Endothelial cell of umbilical vein (primary cell): ENCODE results near the gene DENND4B. TPM values are rescaled to one million over a fixed set of nuclear protein-coding genes. Genes with fewer than 3 reads are reported as not detected.

Experiments
- BruUV-seq: library from RNA; stranded (reverse); fragments of 400-500 nt; replicated peaks from 2 replicates; lab custom pipeline; 2021; lab: Mats Ljungman, UMichigan
- CTCF ChIA-PET: fragments of 300-600, 350-600 bp; sonication (Branson Sonifier 250); formaldehyde crosslinking; loops from one replicate; lab custom pipeline; 2021; ENCODE audit warnings: antibody characterized with exemption, inconsistent platforms; lab: Charles Lee
- POLR2A ChIA-PET: fragments of 300-600, 350-600 bp; sonication (Branson Sonifier 250); formaldehyde crosslinking; loops from one replicate; lab custom pipeline; 2021; ENCODE audit warnings: antibody characterized with exemption, inconsistent platforms; lab: Charles Lee
- DNase-seq: peaks from one replicate; pipeline ENCODE4 v3.0.0-alpha.2; 2011; ENCODE audit warnings: low read depth, low spot score
- FAIRE-seq: peaks from 2 replicates; lab custom pipeline; 2011; peaks lifted over from hg19 to GRCh38; lab: Jason Lieb, UNC
- H2AFZ ChIP-seq: 2 replicates; pipeline ENCODE4 v1.6.0; 2012; ENCODE audit warnings: low read depth, low read length, control low read depth, inconsistent platforms
- H3K27ac ChIP-seq: 2 replicates; pipeline ENCODE4 v1.5.1; 2011; ENCODE audit warnings: low read depth, mild to moderate bottlenecking, control low read depth, low read length, moderate library complexity; ENCODE audit not compliant: insufficient read depth
- H3K27me3 ChIP-seq, 2 experiments: 2 replicates each; pipeline versions ENCODE4 v1.6.0 to v1.6.1; 2011; ENCODE audit warnings: low read length in 2 of 2, mixed read lengths in 1 of 2; ENCODE audit not compliant: control insufficient read depth in 2 of 2, insufficient read depth in 2 of 2
- H3K36me3 ChIP-seq, 2 experiments: 2 replicates in 1 of 2; 3 replicates in 1 of 2; pipeline ENCODE4 v1.5.1; 2011; ENCODE audit warnings: low read length in 2 of 2, mild to moderate bottlenecking in 1 of 2, moderate library complexity in 1 of 2; ENCODE audit not compliant: control insufficient read depth in 2 of 2, insufficient read depth in 2 of 2; ENCODE audit errors: extremely low read depth in 1 of 2
- H3K4me1 ChIP-seq: 3 replicates; pipeline ENCODE4 v1.5.1; 2011; ENCODE audit warnings: mild to moderate bottlenecking, low read length; ENCODE audit not compliant: control insufficient read depth, insufficient read depth; ENCODE audit errors: extremely low read depth
- H3K4me2 ChIP-seq: 2 replicates; pipeline ENCODE4 v1.6.1; 2011; ENCODE audit warnings: low read length, control low read depth, mixed read lengths; ENCODE audit not compliant: insufficient read depth
- H3K4me3 ChIP-seq, 3 experiments: fragments of 200-600 bp in 1 of 3; sonication (generic), shearing (Covaris generic) in 1 of 3; replicated peaks in 1 of 3; 2 replicates each; pipeline ENCODE4 v1.5.1; 2011 to 2016; ENCODE audit warnings: control low read depth in 3 of 3, low read length in 3 of 3, mild to moderate bottlenecking in 2 of 3, inconsistent platforms in 1 of 3, low read depth in 1 of 3, moderate library complexity in 1 of 3; ENCODE audit not compliant: insufficient read depth in 1 of 3
- H3K79me2 ChIP-seq: 2 replicates; pipeline ENCODE4 v1.6.0; 2012; ENCODE audit warnings: low read length, inconsistent platforms; ENCODE audit not compliant: control insufficient read depth, insufficient read depth
- H3K9ac ChIP-seq: replicated peaks from 2 replicates; pipeline ENCODE3; 2011; ENCODE audit warnings: low read length, control low read depth; ENCODE audit not compliant: insufficient read depth; ENCODE audit errors: extremely low read depth
- H3K9me1 ChIP-seq: replicated peaks from 3 replicates; pipeline ENCODE4 v1.6.0; 2011; ENCODE audit warnings: mild to moderate bottlenecking, low read length; ENCODE audit not compliant: control insufficient read depth, insufficient read depth; ENCODE audit errors: extremely low read depth
- H3K9me3 ChIP-seq: replicated peaks from 2 replicates; pipeline ENCODE4 v1.5.1; 2012; ENCODE audit warnings: low read length, inconsistent platforms; ENCODE audit not compliant: control insufficient read depth, insufficient read depth
- H4K20me1 ChIP-seq: replicated peaks from 2 replicates; pipeline ENCODE3; 2011; ENCODE audit warnings: mild to moderate bottlenecking, low read length; ENCODE audit not compliant: control insufficient read depth, insufficient read depth; ENCODE audit errors: extremely low read depth
- FOS ChIP-seq: IDR thresholded peaks from 2 replicates; pipeline ENCODE4 v1.6.1; 2011; ENCODE audit warnings: mild to moderate bottlenecking, low read length, moderate library complexity, borderline replicate concordance; ENCODE audit not compliant: insufficient read depth
- GATA2 ChIP-seq: IDR thresholded peaks from 2 replicates; pipeline ENCODE4 v1.7.0; 2011; ENCODE audit warnings: low read depth, mild to moderate bottlenecking, moderate library complexity, mixed read lengths, low read length; ENCODE audit not compliant: insufficient read length, insufficient read depth
- MYC ChIP-seq: IDR thresholded peaks from one replicate; pipeline ENCODE4 v1.6.1; 2011; ENCODE audit warnings: mild to moderate bottlenecking, low read depth, low read length
- POLR2A ChIP-seq: IDR thresholded peaks from 2 replicates; pipeline ENCODE4 v1.6.1; 2012; ENCODE audit warnings: low read depth, mild to moderate bottlenecking, control low read depth, low read length
- dilution Hi-C: fragments of 300-500 bp; cut with MboI; formaldehyde crosslinking; loops from one replicate; pipeline ENCODE4 v1.15.0; 2019; ENCODE audit warnings: low sequenced_read_pairs; ENCODE audit not compliant: extremely low pct_ligation_motif_present
- intact Hi-C: fragments of 100-400 bp; cut with micrococcal nuclease; formaldehyde crosslinking; loops from one replicate; pipeline ENCODE4 v1.10.0; 2022
- polyA plus RNA-seq, 4 experiments: library from polyadenylated mRNA; depleted of rRNA in 3 of 4; stranded (reverse) in 3 of 4; unstranded in 1 of 4; fragments of >200 nt; gene quantifications; 2 replicates each; pipeline versions ENCODE4 v1.2.1 to v1.2.3, GENCODE V29; 2011 to 2012; ENCODE audit warnings: missing spikeins in 1 of 4
- total RNA-seq: library from RNA; stranded (reverse); gene quantifications from 2 replicates; pipeline ENCODE4 v1.2.3, GENCODE V29; 2021
- TF ChIP-seq, protein P1 (sequence below): IDR thresholded peaks from 2 replicates; pipeline ENCODE4 v1.6.1; 2011; ENCODE audit not compliant: insufficient read depth, insufficient read length
- TF ChIP-seq, protein P2 (sequence below), 2 donors: IDR thresholded peaks; 1 replicate in 1 of 2; 2 replicates in 1 of 2; pipeline ENCODE4 v1.5.1; 2011; ENCODE audit warnings: low read length in 2 of 2, mild to moderate bottlenecking in 2 of 2, moderate library complexity in 2 of 2, control low read depth in 1 of 2, inconsistent platforms in 1 of 2, low read depth in 1 of 2; ENCODE audit not compliant: insufficient read depth in 1 of 2; ENCODE audit errors: extremely low read depth in 1 of 2

DENND4B gene
- total and polyA plus RNA-seq, 2 donors (not counting 3 experiments of a cell fraction or from before 2014, with no cell fraction given): 35.6 to 57.8 TPM

DNA sequence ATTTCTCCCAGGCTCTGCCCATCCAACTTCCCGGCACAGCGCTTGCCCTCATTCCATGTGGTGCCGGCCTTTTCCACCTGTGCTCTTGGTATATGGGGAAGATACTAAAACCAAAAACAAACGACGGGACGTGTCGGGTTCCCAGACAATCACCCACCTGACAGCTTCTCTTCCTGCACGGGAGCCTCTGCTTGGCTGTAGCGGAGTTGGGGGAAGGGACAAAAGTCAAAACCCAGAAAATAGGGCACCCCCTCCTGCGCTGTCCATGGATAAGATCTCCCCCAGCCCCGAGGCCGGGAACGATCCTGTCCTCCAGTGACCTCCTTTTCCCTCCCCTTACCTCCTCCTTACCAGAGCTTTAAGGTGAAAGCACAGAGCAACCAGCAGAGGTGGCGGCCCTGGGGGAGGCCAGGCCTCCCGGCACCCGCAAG, 30.3 kb upstream of the DENND4B start:
- POLR2A ChIA-PET: interaction anchor here (1.1 to 1.5 kb wide), 2 partner anchors 10 to 14 kb away, joined by 5 to 12 read pairs; partner anchors contain the start of genes CREB3L4 and SLC39A1
- no peaks in the 10 kb centered on the region for H3K9me1 ChIP-seq
- dilution Hi-C loops: no loop called here
- peaks cover 3 to 15% of the 10 kb centered on the region in 2 experiments for H3K36me3 ChIP-seq
- no peaks in the 10 kb centered on the region for H3K9me3 ChIP-seq
- no TSS peak for BruUV-seq
- H3K27ac ChIP-seq: peak overlapping the region; percentile 4
- intact Hi-C loops: loop anchor here (1.0 to 2.0 kb wide), 3 partner anchors 9 to 19 kb away; partner anchors contain the start of genes CRTC2, RAB13 and SLC39A1
- H3K4me3 ChIP-seq: peak overlapping the region; percentile 50 to 91 (median 70)
- peaks cover 10% of the 10 kb centered on the region for H3K4me1 ChIP-seq
- no peak for DNase-seq
- peak overlapping the region; percentile 81 for H3K4me2 ChIP-seq
- CTCF ChIA-PET: interaction anchor here (1.1 to 3.9 kb wide), 10 partner anchors 9 to 179 kb away, joined by 3 to 21 read pairs (median 6); partner anchors contain the start of genes CRTC2, DENND4B, RAB13 and SLC39A1
- no peaks in the 10 kb centered on the region for H4K20me1 ChIP-seq
- FAIRE-seq: peak; percentile 55
- TF ChIP-seq GATA2 (peak; percentile 14), FOS (no peak)
- peak overlapping the region; percentile 67 for H3K9ac ChIP-seq
- H3K27me3 ChIP-seq: no peaks in the 10 kb centered on the region
- H3K79me2 ChIP-seq: peaks cover 16% of the 10 kb centered on the region
- H2AFZ ChIP-seq: peak overlapping the region; percentile 25

DNA sequence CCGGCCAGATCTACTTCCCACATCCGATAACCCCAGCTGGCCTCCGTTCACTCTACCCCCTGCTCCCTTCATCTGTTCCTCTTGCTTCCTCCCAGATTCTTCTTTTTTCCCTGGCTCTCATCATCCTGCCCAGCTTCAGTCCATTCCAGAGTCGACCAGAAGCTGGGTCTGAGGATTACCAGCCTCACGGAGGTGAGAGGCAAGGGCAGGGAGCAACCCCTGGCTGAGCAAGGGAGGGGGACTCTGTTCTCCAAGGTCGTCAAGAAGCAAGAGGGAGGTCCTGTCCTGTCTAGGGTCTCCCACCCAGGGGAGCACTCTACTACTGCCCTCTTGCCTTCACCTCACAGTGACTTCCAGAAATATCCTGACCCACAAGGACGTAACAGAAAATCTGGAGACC, 27.0 kb upstream of the DENND4B start:
- intact Hi-C loops: no loop called here
- dilution Hi-C loops: no loop called here
- TF ChIP-seq FOS (no peak), MYC (no peak), POLR2A (no peak)
- TF ChIP-seq, protein P1, sequence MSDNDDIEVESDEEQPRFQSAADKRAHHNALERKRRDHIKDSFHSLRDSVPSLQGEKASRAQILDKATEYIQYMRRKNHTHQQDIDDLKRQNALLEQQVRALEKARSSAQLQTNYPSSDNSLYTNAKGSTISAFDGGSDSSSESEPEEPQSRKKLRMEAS: no peak
- TF ChIP-seq, protein P2, sequence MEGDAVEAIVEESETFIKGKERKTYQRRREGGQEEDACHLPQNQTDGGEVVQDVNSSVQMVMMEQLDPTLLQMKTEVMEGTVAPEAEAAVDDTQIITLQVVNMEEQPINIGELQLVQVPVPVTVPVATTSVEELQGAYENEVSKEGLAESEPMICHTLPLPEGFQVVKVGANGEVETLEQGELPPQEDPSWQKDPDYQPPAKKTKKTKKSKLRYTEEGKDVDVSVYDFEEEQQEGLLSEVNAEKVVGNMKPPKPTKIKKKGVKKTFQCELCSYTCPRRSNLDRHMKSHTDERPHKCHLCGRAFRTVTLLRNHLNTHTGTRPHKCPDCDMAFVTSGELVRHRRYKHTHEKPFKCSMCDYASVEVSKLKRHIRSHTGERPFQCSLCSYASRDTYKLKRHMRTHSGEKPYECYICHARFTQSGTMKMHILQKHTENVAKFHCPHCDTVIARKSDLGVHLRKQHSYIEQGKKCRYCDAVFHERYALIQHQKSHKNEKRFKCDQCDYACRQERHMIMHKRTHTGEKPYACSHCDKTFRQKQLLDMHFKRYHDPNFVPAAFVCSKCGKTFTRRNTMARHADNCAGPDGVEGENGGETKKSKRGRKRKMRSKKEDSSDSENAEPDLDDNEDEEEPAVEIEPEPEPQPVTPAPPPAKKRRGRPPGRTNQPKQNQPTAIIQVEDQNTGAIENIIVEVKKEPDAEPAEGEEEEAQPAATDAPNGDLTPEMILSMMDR (IDR thresholded peaks at IDR 0.05; ENCODE audit: extremely low read depth in 1 of 2, insufficient read depth in 1 of 2, low read depth in 1 of 2, low read length in 2 of 2): no peak
- Histone ChIP-seq H3K4me1 (peaks cover 10% of the 10 kb centered on the region), H3K9me3 (no peaks in the 10 kb centered on the region), H3K4me2 (no peak overlapping the region), H3K4me3 (no peak overlapping the region), H3K36me3 (peaks cover 3 to 13% of the 10 kb centered on the region in 2 experiments), H3K9ac (no peak overlapping the region), H3K79me2 (peaks cover 16% of the 10 kb centered on the region), H2AFZ (no peak overlapping the region), H3K9me1 (no peaks in the 10 kb centered on the region), H3K27me3 (no peaks in the 10 kb centered on the region), H3K27ac (no peak overlapping the region), H4K20me1 (no peaks in the 10 kb centered on the region)
- BruUV-seq: no TSS peak
- FAIRE-seq: no peak
- ChIA-PET POLR2A (no interaction called here), CTCF (interaction anchor here (1.1 kb wide), 1 partner anchor 27 kb away, joined by 3 read pairs; the partner anchor contains the start of gene DENND4B)
- no peak for DNase-seq
